Activated CD8-positive, alpha-beta T cell treated with anti-CD3 and anti-CD28 coated beads for 36 hours (primary cell): ENCODE results near the gene FGFRL1. TPM values are rescaled to one million over a fixed set of nuclear protein-coding genes. Genes with fewer than 3 reads are reported as not detected.
"Not testable (repeated sequence)": the region's sequence is repeated elsewhere in the genome, so short reads cannot be mapped to it uniquely, and the experiment has no call there.

Experiments
- ATAC-seq: fragments of 200-7000 bp; cut with Tn5 transposase; one replicate; pipeline ENCODE4 v1.10.0; 2021; ENCODE audit warnings: mild to moderate bottlenecking, moderate library complexity
- CTCF ChIA-PET: fragments of 350-600 bp; sonication (Branson Sonifier 250); formaldehyde crosslinking; loops from one replicate; lab custom pipeline; 2021; ENCODE audit warnings: antibody characterized with exemption; lab: Charles Lee
- POLR2A ChIA-PET: fragments of 350-600 bp; sonication (Branson Sonifier 250); formaldehyde crosslinking; loops from one replicate; lab custom pipeline; 2021; ENCODE audit warnings: antibody characterized with exemption; lab: Charles Lee
- DNase-seq: peaks from one replicate; pipeline ENCODE4 v3.0.0-alpha.2; 2020
- H3K27ac Mint-ChIP-seq: one replicate; pipeline ENCODE4 v1.8.0; 2021; ENCODE audit warnings: mild to moderate bottlenecking, mixed read lengths
- H3K27me3 Mint-ChIP-seq: one replicate; pipeline ENCODE4 v1.8.0; 2021; ENCODE audit warnings: mixed read lengths
- H3K36me3 Mint-ChIP-seq: one replicate; pipeline ENCODE4 v1.8.0; 2021; ENCODE audit warnings: low read depth, mixed read lengths
- H3K4me1 Mint-ChIP-seq: one replicate; pipeline ENCODE4 v1.8.0; 2021; ENCODE audit warnings: low read depth, mixed read lengths
- H3K4me3 Mint-ChIP-seq: one replicate; pipeline ENCODE4 v1.8.0; 2021; ENCODE audit warnings: mild to moderate bottlenecking, moderate library complexity, mixed read lengths
- H3K9me3 Mint-ChIP-seq: one replicate; pipeline ENCODE4 v1.8.0; 2021; ENCODE audit warnings: mixed read lengths
- CTCF ChIP-seq: fragments of 200-600 bp; IDR thresholded peaks from one replicate; pipeline ENCODE4 v1.8.0; 2022; ENCODE audit warnings: antibody characterized with exemption, mild to moderate bottlenecking
- intact Hi-C: fragments of 100-400 bp; cut with micrococcal nuclease; formaldehyde crosslinking; loops from one replicate; pipeline ENCODE4 v1.10.0; 2022
- total RNA-seq, 2 experiments: library from RNA; stranded (reverse); gene quantifications; one replicate each; pipeline ENCODE4 v1.2.3, GENCODE V29; 2021

The FGFRL1 gene
- total RNA-seq, 2 experiments from 2014 or later = 16.2 to 18.0 TPM

GRCh38 chr4:971666-972500 is 39.5 kb upstream of the FGFRL1 start:
- DNase-seq = no peak
- Mint-ChIP-seq H3K27ac (no peak overlapping the region), H3K9me3 (no peaks in the 10 kb centered on the region), H3K36me3 (no peaks in the 10 kb centered on the region), H3K4me3 (peak overlapping the region; percentile 58), H3K4me1 (peaks cover 13% of the 10 kb centered on the region), H3K27me3 (no peaks in the 10 kb centered on the region)
- no peak for ATAC-seq
- no peak for TF ChIP-seq CTCF
- CTCF ChIA-PET = interaction anchor here (1.0 kb wide), 1 partner anchor 15 kb away, joined by 3 read pairs; the partner anchor contains the start of gene IDUA
- POLR2A ChIA-PET = interaction anchor here (1.0 to 1.9 kb wide), 3 partner anchors 9 to 39 kb away, joined by 3 to 6 read pairs (median 5); partner anchors contain the start of genes GAK, IDUA and TMEM175
- intact Hi-C loops = no loop called here

GRCh38 chr4:972651-973424 is 38.6 kb upstream of the FGFRL1 start:
- Mint-ChIP-seq H3K9me3 (no peaks in the 10 kb centered on the region), H3K4me3 (peak overlapping the region; percentile 58), H3K36me3 (no peaks in the 10 kb centered on the region), H3K4me1 (peaks cover 13% of the 10 kb centered on the region), H3K27me3 (no peaks in the 10 kb centered on the region), H3K27ac (peak overlapping the region; percentile 8)
- ChIA-PET CTCF (interaction anchor here (1.0 kb wide), 1 partner anchor 14 kb away, joined by 3 read pairs; the partner anchor contains the start of gene IDUA), POLR2A (interaction anchor here (1.0 to 1.9 kb wide), 3 partner anchors 10 to 40 kb away, joined by 3 to 6 read pairs (median 5); partner anchors contain the start of genes GAK, IDUA and TMEM175)
- no peak for TF ChIP-seq CTCF
- peak; percentile 50 for ATAC-seq
- DNase-seq = peak; percentile 68
- intact Hi-C loops = no loop called here

- peaks cover 13% of the 10 kb centered on the region for H3K4me1 Mint-ChIP-seq
- no peaks in the 10 kb centered on the region for H3K36me3 Mint-ChIP-seq
- H3K27ac Mint-ChIP-seq = peak within 1 kb of the TSS; percentile 8
- intact Hi-C loops = no loop called here
- H3K27me3 Mint-ChIP-seq = no peaks in the 10 kb centered on the region
- TF ChIP-seq CTCF = no peak
- ChIA-PET POLR2A (interaction anchor here (1.0 to 1.4 kb wide), 3 partner anchors 13 to 42 kb away, joined by 3 to 6 read pairs (median 4); partner anchors contain the start of genes GAK, IDUA and TMEM175), CTCF (no interaction called here)
- DNase-seq (peak; percentile 86), ATAC-seq (peak; percentile 94)
- no peaks in the 10 kb centered on the region for H3K9me3 Mint-ChIP-seq
- H3K4me3 Mint-ChIP-seq = peak within 1 kb of the TSS; percentile 58
Measured at GRCh38 chr4:973431-974397, 37.7 kb upstream of the FGFRL1 start, which contains the start of gene DGKQ. Gene DGKQ (minus strand): TSS chr4:973569. CDS start chr4:973482, 87 bp downstream.

GRCh38 chr4:974668-975067 is 36.8 kb upstream of the FGFRL1 start:
- no peak for ATAC-seq
- no peak for DNase-seq
- ChIA-PET CTCF (no interaction called here), POLR2A (interaction anchor here (1.0 to 1.4 kb wide), 2 partner anchors 12 to 43 kb away, joined by 3 to 4 read pairs; partner anchors contain the start of genes GAK, IDUA and TMEM175)
- Mint-ChIP-seq H3K4me3 (no peak overlapping the region), H3K4me1 (peaks cover 13% of the 10 kb centered on the region), H3K27ac (no peak overlapping the region), H3K9me3 (no peaks in the 10 kb centered on the region), H3K27me3 (no peaks in the 10 kb centered on the region), H3K36me3 (no peaks in the 10 kb centered on the region)
- TF ChIP-seq CTCF = no peak
- intact Hi-C loops = no loop called here

GRCh38 chr4:976016-976415 is 35.4 kb upstream of the FGFRL1 start:
- POLR2A ChIA-PET, H3K4me3 Mint-ChIP-seq, H3K36me3 Mint-ChIP-seq, DNase-seq, intact Hi-C loops, H3K27me3 Mint-ChIP-seq, H3K9me3 Mint-ChIP-seq, H3K27ac Mint-ChIP-seq, CTCF ChIA-PET, H3K4me1 Mint-ChIP-seq, ATAC-seq: not testable (repeated sequence)
